ENCODE data around the gene JPH4.
A peak's percentile ranks its signal among the peaks of the same experiment; 100 is the strongest.

JPH4 gene

GRCh38 chr14:23569443-23570151, 9.0 kb downstream of the JPH4 start:
- Histone ChIP-seq H4K20me1 (ENCODE audit: insufficient read depth, low read length) (no peaks in the 10 kb centered on the region), H3K4me1 (ENCODE audit: insufficient read depth, low read length, severe bottlenecking) (peaks cover 18% of the 10 kb centered on the region), H3K4me3 (ENCODE audit: low read depth, low read length, poor library complexity, severe bottlenecking) (no peak overlapping the region), H3K79me2 (ENCODE audit: insufficient read depth, low read length) (no peaks in the 10 kb centered on the region), H3K9me3 (ENCODE audit: low read length) (no peaks in the 10 kb centered on the region), H3K4me2 (ENCODE audit: low read length) (no peak overlapping the region), H3F3A (ENCODE audit: insufficient read depth, low read length) (no peaks in the 10 kb centered on the region), H2AFZ (ENCODE audit: low read length) (no peak overlapping the region), H3K9me2 (ENCODE audit: low read depth, low read length) (no peaks in the 10 kb centered on the region), H3K9ac (ENCODE audit: low read length) (no peak overlapping the region), H3K27ac (ENCODE audit: low read depth, low read length, poor library complexity, severe bottlenecking) (no peak overlapping the region), H3K36me3 (ENCODE audit: insufficient read depth, low read length) (peaks cover 13% of the 10 kb centered on the region; the same call in 1 of the 2 replicates), H3K27me3 (ENCODE audit: insufficient read depth, low read length) (no peaks in the 10 kb centered on the region)
- TF ChIP-seq, protein P1, sequence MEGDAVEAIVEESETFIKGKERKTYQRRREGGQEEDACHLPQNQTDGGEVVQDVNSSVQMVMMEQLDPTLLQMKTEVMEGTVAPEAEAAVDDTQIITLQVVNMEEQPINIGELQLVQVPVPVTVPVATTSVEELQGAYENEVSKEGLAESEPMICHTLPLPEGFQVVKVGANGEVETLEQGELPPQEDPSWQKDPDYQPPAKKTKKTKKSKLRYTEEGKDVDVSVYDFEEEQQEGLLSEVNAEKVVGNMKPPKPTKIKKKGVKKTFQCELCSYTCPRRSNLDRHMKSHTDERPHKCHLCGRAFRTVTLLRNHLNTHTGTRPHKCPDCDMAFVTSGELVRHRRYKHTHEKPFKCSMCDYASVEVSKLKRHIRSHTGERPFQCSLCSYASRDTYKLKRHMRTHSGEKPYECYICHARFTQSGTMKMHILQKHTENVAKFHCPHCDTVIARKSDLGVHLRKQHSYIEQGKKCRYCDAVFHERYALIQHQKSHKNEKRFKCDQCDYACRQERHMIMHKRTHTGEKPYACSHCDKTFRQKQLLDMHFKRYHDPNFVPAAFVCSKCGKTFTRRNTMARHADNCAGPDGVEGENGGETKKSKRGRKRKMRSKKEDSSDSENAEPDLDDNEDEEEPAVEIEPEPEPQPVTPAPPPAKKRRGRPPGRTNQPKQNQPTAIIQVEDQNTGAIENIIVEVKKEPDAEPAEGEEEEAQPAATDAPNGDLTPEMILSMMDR (IDR thresholded peaks at IDR 0.05; ENCODE audit: low read length), result no peak
- no peak for TF ChIP-seq EZH2 (IDR thresholded peaks at IDR 0.05; ENCODE audit: borderline replicate concordance, low read length)

DNA sequence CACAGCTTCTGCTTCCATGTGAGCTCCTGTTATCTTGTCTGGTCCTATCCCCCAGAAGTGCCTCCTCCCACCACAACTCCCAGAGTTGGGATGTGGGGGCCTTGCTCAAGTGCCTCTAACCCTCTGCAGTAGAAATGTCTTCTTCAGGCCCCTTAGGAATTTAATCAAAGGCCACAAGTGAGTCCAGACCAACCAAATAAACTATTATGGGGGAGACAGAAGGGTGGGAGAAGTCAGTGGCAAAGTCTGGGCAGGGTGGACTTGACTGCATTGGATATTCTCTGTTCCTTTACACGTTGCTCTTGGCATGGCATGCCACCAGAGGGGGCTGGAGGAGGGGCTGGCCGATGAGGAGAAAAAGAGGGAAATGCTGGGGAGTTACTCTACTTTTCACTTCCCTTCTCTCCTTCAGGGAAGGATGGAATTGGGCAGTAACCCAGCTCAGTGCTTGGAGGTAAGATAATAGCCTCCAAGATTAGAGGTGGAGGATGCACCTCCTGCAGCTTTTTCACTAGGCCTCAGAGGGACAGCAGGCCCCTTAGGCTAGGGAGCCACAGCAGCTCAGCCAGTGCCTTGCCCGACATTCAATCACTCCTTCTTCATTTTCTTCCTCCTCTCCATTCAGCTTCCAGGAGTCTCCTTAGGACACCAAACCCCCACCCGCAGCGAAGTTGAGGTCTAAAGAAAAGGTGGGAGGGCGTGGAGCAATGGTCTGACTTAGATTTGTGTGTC, 9.8 kb downstream of the JPH4 start:
- H3K4me1 ChIP-seq (ENCODE audit: insufficient read depth, low read length, severe bottlenecking), result peaks cover 18% of the 10 kb centered on the region
- H3K36me3 ChIP-seq (ENCODE audit: insufficient read depth, low read length), result peaks cover 18% of the 10 kb centered on the region; the same call in 1 of the 2 replicates
- no peak overlapping the region for H2AFZ ChIP-seq (ENCODE audit: low read length)
- no peaks in the 10 kb centered on the region for H3F3A ChIP-seq (ENCODE audit: insufficient read depth, low read length)
- H3K9me3 ChIP-seq (ENCODE audit: low read length), result no peaks in the 10 kb centered on the region
- H3K27ac ChIP-seq (ENCODE audit: low read depth, low read length, poor library complexity, severe bottlenecking), result no peak overlapping the region
- TF ChIP-seq, protein P1 (IDR thresholded peaks at IDR 0.05; ENCODE audit: low read length), result peak; percentile 39; the same call in 1 of the 2 replicates
- no peak for TF ChIP-seq EZH2 (IDR thresholded peaks at IDR 0.05; ENCODE audit: borderline replicate concordance, low read length)
- no peak overlapping the region for H3K4me3 ChIP-seq (ENCODE audit: low read depth, low read length, poor library complexity, severe bottlenecking)
- no peak overlapping the region; the same call in 1 of the 2 replicates for H3K4me2 ChIP-seq (ENCODE audit: low read length)
- no peaks in the 10 kb centered on the region for H3K9me2 ChIP-seq (ENCODE audit: low read depth, low read length)
- no peak overlapping the region for H3K9ac ChIP-seq (ENCODE audit: low read length)
- no peaks in the 10 kb centered on the region for H3K79me2 ChIP-seq (ENCODE audit: insufficient read depth, low read length)
- H3K27me3 ChIP-seq (ENCODE audit: insufficient read depth, low read length), result no peaks in the 10 kb centered on the region
- H4K20me1 ChIP-seq (ENCODE audit: insufficient read depth, low read length), result no peaks in the 10 kb centered on the region

DNA sequence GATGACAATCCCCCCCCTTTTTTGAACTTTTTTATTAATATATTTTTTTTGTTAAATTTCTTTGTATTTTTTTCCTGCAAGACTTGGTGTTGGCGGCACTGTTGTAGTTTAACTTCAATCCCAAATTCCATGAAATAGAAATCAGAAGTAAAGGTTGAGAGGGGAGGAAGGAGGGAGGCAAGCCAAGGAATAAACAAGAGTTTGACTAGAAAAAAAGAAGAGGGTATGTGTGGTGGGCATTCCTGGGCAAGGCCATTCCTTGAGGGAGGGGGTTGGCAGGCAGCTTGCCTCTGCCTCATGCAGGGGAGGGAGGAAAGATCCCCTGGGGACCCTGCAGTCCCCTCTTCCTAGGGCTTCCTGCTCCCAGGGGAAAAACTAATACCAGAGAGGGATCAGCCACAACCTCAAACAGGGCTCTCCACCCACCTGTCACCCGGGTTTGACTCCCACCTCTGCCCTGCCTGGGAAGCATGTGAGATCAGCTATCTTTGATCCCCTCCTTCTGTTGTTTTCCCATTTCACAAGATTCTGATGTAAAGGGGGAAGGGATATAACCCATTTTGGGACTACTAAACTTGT, 10.5 kb downstream of the JPH4 start:
- no peak overlapping the region for H3K27ac ChIP-seq (ENCODE audit: low read depth, low read length, poor library complexity, severe bottlenecking)
- peaks cover 18% of the 10 kb centered on the region for H3K4me1 ChIP-seq (ENCODE audit: insufficient read depth, low read length, severe bottlenecking)
- no peaks in the 10 kb centered on the region for H3K79me2 ChIP-seq (ENCODE audit: insufficient read depth, low read length)
- no peaks in the 10 kb centered on the region for H3K9me3 ChIP-seq (ENCODE audit: low read length)
- H3K4me3 ChIP-seq (ENCODE audit: low read depth, low read length, poor library complexity, severe bottlenecking), result peak overlapping the region; percentile 79
- peaks cover 24% of the 10 kb centered on the region; the same call in 1 of the 2 replicates for H3K36me3 ChIP-seq (ENCODE audit: insufficient read depth, low read length)
- H2AFZ ChIP-seq (ENCODE audit: low read length), result peak overlapping the region; percentile 41; the same call in 1 of the 2 replicates
- H4K20me1 ChIP-seq (ENCODE audit: insufficient read depth, low read length), result no peaks in the 10 kb centered on the region
- no peak for TF ChIP-seq EZH2 (IDR thresholded peaks at IDR 0.05; ENCODE audit: borderline replicate concordance, low read length)
- TF ChIP-seq, protein P1 (IDR thresholded peaks at IDR 0.05; ENCODE audit: low read length), result no peak
- H3K9ac ChIP-seq (ENCODE audit: low read length), result peak overlapping the region; percentile 78
- H3K4me2 ChIP-seq (ENCODE audit: low read length), result peak overlapping the region; percentile 84
- H3K9me2 ChIP-seq (ENCODE audit: low read depth, low read length), result no peaks in the 10 kb centered on the region
- H3K27me3 ChIP-seq (ENCODE audit: insufficient read depth, low read length), result no peaks in the 10 kb centered on the region
- no peaks in the 10 kb centered on the region for H3F3A ChIP-seq (ENCODE audit: insufficient read depth, low read length)
